Measurements from ENCODE around the gene AUP1.
"Not testable (repeated sequence)": the region's sequence is repeated elsewhere in the genome, so short reads cannot be mapped to it uniquely, and the experiment has no call there.

AUP1 gene

GRCh38 chr2:74499267-74499939, 30.1 kb downstream of the AUP1 start, which contains the start of gene LBX2:
Gene LBX2 (minus strand): TSS chr2:74499603. CDS start chr2:74499537, 66 bp downstream.
- no peak for DNase-seq (ENCODE audit: low read depth in 1 of 2, low spot score in 1 of 2)

GRCh38 chr2:74498500-74499266, 30.8 kb downstream of the AUP1 start:
- no peak for DNase-seq (ENCODE audit: low read depth in 1 of 2, low spot score in 1 of 2)

GRCh38 chr2:74497777-74498499, 31.6 kb downstream of the AUP1 start:
- no peak for DNase-seq (ENCODE audit: low read depth in 1 of 2, low spot score in 1 of 2)

- no peak for DNase-seq (ENCODE audit: low read depth in 1 of 2, low spot score in 1 of 2)
Observed at GRCh38 chr2:74496997-74497776, 32.3 kb downstream of the AUP1 start.

GRCh38 chr2:74495440-74495839, 34.1 kb downstream of the AUP1 start:
- no peak for DNase-seq (ENCODE audit: low read depth in 1 of 2, low spot score in 1 of 2)

GRCh38 chr2:74493546-74493945, 36.0 kb downstream of the AUP1 start:
- DNase-seq (ENCODE audit: low read depth in 1 of 2, low spot score in 1 of 2): no peak

GRCh38 chr2:74491648-74492544, 37.6 kb downstream of the AUP1 start:
- DNase-seq (ENCODE audit: low read depth in 1 of 2, low spot score in 1 of 2): no peak

- no peak for DNase-seq (ENCODE audit: low read depth in 1 of 2, low spot score in 1 of 2)
Observed at GRCh38 chr2:74489906-74490305, 39.6 kb downstream of the AUP1 start.

GRCh38 chr2:74488643-74489481, 40.6 kb downstream of the AUP1 start:
- no peak for DNase-seq (ENCODE audit: low read depth in 1 of 2, low spot score in 1 of 2)

GRCh38 chr2:74486141-74486540, 43.4 kb downstream of the AUP1 start:
- no peak for DNase-seq (ENCODE audit: low read depth in 1 of 2, low spot score in 1 of 2)

- not testable (repeated sequence) for DNase-seq (ENCODE audit: low read depth in 1 of 2, low spot score in 1 of 2)
Observed at GRCh38 chr2:74483675-74484164, 45.8 kb downstream of the AUP1 start.

- DNase-seq (ENCODE audit: low read depth in 1 of 2, low spot score in 1 of 2): peak; percentile 81 to 94
Observed at GRCh38 chr2:74482801-74483674, 46.5 kb downstream of the AUP1 start, which contains the start of the genes CCDC142 and TTC31. Gene CCDC142 (minus strand): TSS chr2:74482998. CDS start chr2:74482837, 161 bp downstream. Gene TTC31 (plus strand): TSS chr2:74483081. CDS start chr2:74483096, 15 bp downstream.

GRCh38 chr2:74481961-74482800, 47.3 kb downstream of the AUP1 start:
- DNase-seq (ENCODE audit: low read depth in 1 of 2, low spot score in 1 of 2): no peak

GRCh38 chr2:74481431-74481830, 48.1 kb downstream of the AUP1 start:
- no peak for DNase-seq (ENCODE audit: low read depth in 1 of 2, low spot score in 1 of 2)
